Measurements from ENCODE around the gene TM4SF4.
A peak's percentile ranks its signal among the peaks of the same experiment; 100 is the strongest.
"Not testable (repeated sequence)": the region's sequence is repeated elsewhere in the genome, so short reads cannot be mapped to it uniquely, and the experiment has no call there.

The TM4SF4 gene
- 0 to 0.26 (median 0.06) reads per million in 18 experiments for total RNA-seq

GRCh38 chr3:149474250-149474817 lies at the start of gene TM4SF4:
Gene TM4SF4 (plus strand): TSS chr3:149474697. CDS start chr3:149474878, 181 bp downstream.
- DNase-seq, result no peak

- peak; percentile 70 to 75 for DNase-seq
Observed at GRCh38 chr3:149424918-149425317, 49.6 kb upstream of the TM4SF4 start.

GRCh38 chr3:149426325-149426724 lies 48.2 kb upstream of the TM4SF4 start:
- DNase-seq, result no peak

- no peak for DNase-seq
Observed at GRCh38 chr3:149428087-149428486, 46.4 kb upstream of the TM4SF4 start.

- no peak for DNase-seq
Observed at GRCh38 chr3:149430216-149430615, 44.3 kb upstream of the TM4SF4 start.

- no peak for DNase-seq
Observed at GRCh38 chr3:149432149-149432548, 42.3 kb upstream of the TM4SF4 start.

- DNase-seq, result no peak
Observed at GRCh38 chr3:149435996-149436885, 38.3 kb upstream of the TM4SF4 start.

- no peak for DNase-seq
Observed at GRCh38 chr3:149437286-149437685, 37.2 kb upstream of the TM4SF4 start.

GRCh38 chr3:149437710-149438109 lies 36.8 kb upstream of the TM4SF4 start:
- DNase-seq, result no peak

- DNase-seq, result no peak
Observed at GRCh38 chr3:149438981-149439380, 35.5 kb upstream of the TM4SF4 start.

- DNase-seq, result no peak
Observed at GRCh38 chr3:149441642-149442041, 32.9 kb upstream of the TM4SF4 start.

GRCh38 chr3:149442043-149442442 lies 32.5 kb upstream of the TM4SF4 start:
- no peak for DNase-seq

- peak; percentile 43 to 50 for DNase-seq
Observed at GRCh38 chr3:149442851-149443544, 31.5 kb upstream of the TM4SF4 start.

GRCh38 chr3:149443545-149443912 lies 31.0 kb upstream of the TM4SF4 start:
- no peak for DNase-seq

GRCh38 chr3:149444867-149445266 lies 29.6 kb upstream of the TM4SF4 start:
- not testable (repeated sequence) for DNase-seq

GRCh38 chr3:149448331-149448831 lies 26.1 kb upstream of the TM4SF4 start:
- peak; percentile 84 to 93 for DNase-seq

- no peak for DNase-seq
Observed at GRCh38 chr3:149449182-149449581, 25.3 kb upstream of the TM4SF4 start.

- no peak for DNase-seq
Observed at GRCh38 chr3:149449799-149450198, 24.7 kb upstream of the TM4SF4 start.

- DNase-seq, result no peak
Observed at GRCh38 chr3:149450281-149450680, 24.2 kb upstream of the TM4SF4 start.

GRCh38 chr3:149452036-149452435 lies 22.5 kb upstream of the TM4SF4 start:
- DNase-seq, result no peak

GRCh38 chr3:149453140-149453805 lies 21.2 kb upstream of the TM4SF4 start:
- no peak for DNase-seq

GRCh38 chr3:149454746-149455145 lies 19.8 kb upstream of the TM4SF4 start:
- DNase-seq, result no peak

GRCh38 chr3:149455366-149455765 lies 19.1 kb upstream of the TM4SF4 start:
- DNase-seq, result no peak
